Activated CD4-positive, CD25-positive, alpha-beta regulatory T cell treated with anti-CD3 and anti-CD28 coated beads, Interleukin-2, amount 50 U/mL, for 24 hours (primary cell): ENCODE measurements around the gene RBM22.
"Not testable (repeated sequence)": the region's sequence is repeated elsewhere in the genome, so short reads cannot be mapped to it uniquely, and the experiment has no call there.

Experiments used
- ATAC-seq, 2 donors: fragments of 150-1000 bp; cut with Tn5 transposase; one replicate each; pipeline ENCODE4 v1.10.0; 2021; ENCODE audit warnings: mild to moderate bottlenecking in 1 of 2, moderate library complexity in 1 of 2

Gene RBM22

GRCh38 chr5:150700594-150701377, at the start of gene RBM22:
RBM22 (minus strand) TSS chr5:150701062; CDS start chr5:150700985, 77 bp downstream.
- ATAC-seq: peak; percentile 95 to 96

- ATAC-seq: no peak
Measured at GRCh38 chr5:150750469-150750868, 49.6 kb upstream of the RBM22 start.

- not testable (repeated sequence) for ATAC-seq
Measured at GRCh38 chr5:150743142-150743488, 42.3 kb upstream of the RBM22 start.

GRCh38 chr5:150742455-150743141, 41.7 kb upstream of the RBM22 start:
- peak; percentile 56 to 72 for ATAC-seq

GRCh38 chr5:150740992-150741391, 40.1 kb upstream of the RBM22 start:
- no peak for ATAC-seq

GRCh38 chr5:150738862-150739261, 38.0 kb upstream of the RBM22 start:
- no peak for ATAC-seq

- ATAC-seq: no peak
Measured at GRCh38 chr5:150734579-150735384, 33.9 kb upstream of the RBM22 start.

GRCh38 chr5:150731669-150732242, 30.9 kb upstream of the RBM22 start:
- ATAC-seq: no peak

- ATAC-seq: no peak
Measured at GRCh38 chr5:150729859-150730258, 29.0 kb upstream of the RBM22 start.

- ATAC-seq: no peak
Measured at GRCh38 chr5:150723845-150724244, 23.0 kb upstream of the RBM22 start.

- ATAC-seq: no peak
Measured at GRCh38 chr5:150710165-150710564, 9.3 kb upstream of the RBM22 start.

- no peak for ATAC-seq
Measured at GRCh38 chr5:150706776-150707390, 6.0 kb upstream of the RBM22 start.

GRCh38 chr5:150703762-150704161, 2.9 kb upstream of the RBM22 start:
- ATAC-seq: no peak

- peak; percentile 5 to 7 for ATAC-seq
Measured at GRCh38 chr5:150700246-150700593, 642 bp downstream of the RBM22 start.

GRCh38 chr5:150694612-150695011, 6.2 kb downstream of the RBM22 start:
- ATAC-seq: no peak

GRCh38 chr5:150692276-150692675, 8.6 kb downstream of the RBM22 start:
- no peak for ATAC-seq

- no peak for ATAC-seq
Measured at GRCh38 chr5:150690760-150691159, 10.1 kb downstream of the RBM22 start.

GRCh38 chr5:150689120-150689519, 11.7 kb downstream of the RBM22 start:
- ATAC-seq: no peak

GRCh38 chr5:150676578-150676977, 24.3 kb downstream of the RBM22 start:
- no peak for ATAC-seq

GRCh38 chr5:150675069-150675468, 25.8 kb downstream of the RBM22 start:
- no peak for ATAC-seq

GRCh38 chr5:150674341-150674821, 26.5 kb downstream of the RBM22 start:
- ATAC-seq: no peak

GRCh38 chr5:150672884-150673275, 28.0 kb downstream of the RBM22 start:
- no peak for ATAC-seq
